ENCODE measurements around the gene LOXL3.

Gene LOXL3

GRCh38 chr2:74553892-74554819 lies at the start of gene LOXL3, which contains the start of gene DOK1:
Gene LOXL3, minus strand, starts transcription at chr2:74553942. Its CDS starts 1,308 bp downstream, at chr2:74552634.
Gene DOK1, plus strand, starts transcription at chr2:74554720. Its CDS starts 35 bp downstream, at chr2:74554755.
- DNase-seq: peak; percentile 23 to 89 (median 77)
- intact Hi-C loops (cut with DNase I): no loop called here

GRCh38 chr2:74602586-74603281 lies 49.0 kb upstream of the LOXL3 start:
- DNase-seq: no peak
- intact Hi-C loops (cut with DNase I): no loop called here

- DNase-seq: no peak
- intact Hi-C loops (cut with DNase I): no loop called here
These were observed 45.9 kb upstream of the LOXL3 start for GRCh38 chr2:74599676-74600075.

- intact Hi-C loops (cut with DNase I): no loop called here
- DNase-seq: no peak
These were observed 43.7 kb upstream of the LOXL3 start for GRCh38 chr2:74597410-74597809.

- intact Hi-C loops (cut with DNase I): no loop called here
These were observed 42.8 kb upstream of the LOXL3 start for GRCh38 chr2:74596584-74596983.

GRCh38 chr2:74593826-74594772 lies 40.4 kb upstream of the LOXL3 start:
- intact Hi-C loops (cut with DNase I): no loop called here

More at GRCh38 chr2:74596584-74596983, 42.8 kb upstream of the LOXL3 start:
- DNase-seq: no peak

GRCh38 chr2:74588664-74589063 lies 34.9 kb upstream of the LOXL3 start:
- no peak for DNase-seq
- intact Hi-C loops (cut with DNase I): loop anchor here (5.0 kb wide), 1 partner anchor 106 kb away; the partner anchor contains the start of genes CCDC142 and TTC31

More at GRCh38 chr2:74593826-74594772, 40.4 kb upstream of the LOXL3 start:
- DNase-seq: no peak

- intact Hi-C loops (cut with DNase I): loop anchor here (5.0 kb wide), 1 partner anchor 105 kb away; the partner anchor contains the start of genes CCDC142 and TTC31
- DNase-seq: peak; percentile 9 to 83 (median 62)
These were observed 34.0 kb upstream of the LOXL3 start for GRCh38 chr2:74587664-74588277.

- peak in 27 of 42 donors; percentile 7 to 66 (median 29) for DNase-seq
- intact Hi-C loops (cut with DNase I): loop anchor here (5.0 kb wide), 1 partner anchor 103 kb away; the partner anchor contains the start of genes CCDC142 and TTC31
These were observed 31.9 kb upstream of the LOXL3 start for GRCh38 chr2:74585406-74586185.

GRCh38 chr2:74584088-74584645 lies 30.4 kb upstream of the LOXL3 start:
- no peak for DNase-seq
- intact Hi-C loops (cut with DNase I): no loop called here

- no peak for DNase-seq
These were observed 29.8 kb upstream of the LOXL3 start for GRCh38 chr2:74583504-74583903.

GRCh38 chr2:74582184-74582583 lies 28.4 kb upstream of the LOXL3 start:
- DNase-seq: no peak
- intact Hi-C loops (cut with DNase I): no loop called here

More at GRCh38 chr2:74583504-74583903, 29.8 kb upstream of the LOXL3 start:
- intact Hi-C loops (cut with DNase I): no loop called here

GRCh38 chr2:74581463-74581862 lies 27.7 kb upstream of the LOXL3 start:
- intact Hi-C loops (cut with DNase I): no loop called here

GRCh38 chr2:74578408-74578807 lies 24.7 kb upstream of the LOXL3 start:
- intact Hi-C loops (cut with DNase I): no loop called here

More at GRCh38 chr2:74581463-74581862, 27.7 kb upstream of the LOXL3 start:
- no peak for DNase-seq

GRCh38 chr2:74577448-74577847 lies 23.7 kb upstream of the LOXL3 start:
- intact Hi-C loops (cut with DNase I): no loop called here
- DNase-seq: no peak

More at GRCh38 chr2:74578408-74578807, 24.7 kb upstream of the LOXL3 start:
- no peak for DNase-seq

GRCh38 chr2:74576863-74577229 lies 23.1 kb upstream of the LOXL3 start:
- intact Hi-C loops (cut with DNase I): no loop called here
- DNase-seq: peak in 9 of 42 donors; percentile 12 to 46 (median 22)

Data from head of caudate nucleus (tissue), 42 donors.